Sciatic nerve (tissue), 2 donors: ENCODE data around the gene XDH. TPM values are rescaled to one million over a fixed set of nuclear protein-coding genes. Genes with fewer than 3 reads are reported as not detected.

Source experiments
- ATAC-seq: fragments of 200-7000 bp; cut with Tn5 transposase; one replicate; pipeline ENCODE4 v1.9.1; 2020; ENCODE audit warnings: mild to moderate bottlenecking, moderate library complexity
- DNase-seq: peaks from one replicate; pipeline ENCODE4 v3.0.0-alpha.2; 2020; ENCODE audit warnings: low spot score
- intact Hi-C: fragments of 100-400 bp; cut with DNase I; formaldehyde crosslinking; loops from one replicate; pipeline ENCODE4 v1.14.2; 2022
- total RNA-seq: library from RNA; stranded (reverse); fragmentation: NEBNext Ultra II Directional; extraction: Animal tissue kit (Norgen Biotek cat#: 25700); gene quantifications from one replicate; pipeline ENCODE4 v1.2.1, GENCODE V29; 2021
- donor health status: DM: no; HTN: no; CAD: no.
- donor health status: DM: no; HTN: no; CAD: no.

The XDH gene
- total RNA-seq, 1 donor from 2014 or later, result 0.22 TPM

GRCh38 chr2:31302940-31303563, 111.5 kb downstream of the XDH start:
- peak; percentile 26 for ATAC-seq
- DNase-seq, result no peak
- intact Hi-C loops, result no loop called here

GRCh38 chr2:31300309-31300708, 114.2 kb downstream of the XDH start:
- ATAC-seq, result no peak
- DNase-seq, result no peak
- intact Hi-C loops, result no loop called here

GRCh38 chr2:31299547-31299946, 115.0 kb downstream of the XDH start:
- ATAC-seq (no peak), DNase-seq (no peak)
- intact Hi-C loops, result no loop called here

- no peak for ATAC-seq
- no peak for DNase-seq
- intact Hi-C loops, result no loop called here
Observed at GRCh38 chr2:31297751-31298150, 116.8 kb downstream of the XDH start.

DNA sequence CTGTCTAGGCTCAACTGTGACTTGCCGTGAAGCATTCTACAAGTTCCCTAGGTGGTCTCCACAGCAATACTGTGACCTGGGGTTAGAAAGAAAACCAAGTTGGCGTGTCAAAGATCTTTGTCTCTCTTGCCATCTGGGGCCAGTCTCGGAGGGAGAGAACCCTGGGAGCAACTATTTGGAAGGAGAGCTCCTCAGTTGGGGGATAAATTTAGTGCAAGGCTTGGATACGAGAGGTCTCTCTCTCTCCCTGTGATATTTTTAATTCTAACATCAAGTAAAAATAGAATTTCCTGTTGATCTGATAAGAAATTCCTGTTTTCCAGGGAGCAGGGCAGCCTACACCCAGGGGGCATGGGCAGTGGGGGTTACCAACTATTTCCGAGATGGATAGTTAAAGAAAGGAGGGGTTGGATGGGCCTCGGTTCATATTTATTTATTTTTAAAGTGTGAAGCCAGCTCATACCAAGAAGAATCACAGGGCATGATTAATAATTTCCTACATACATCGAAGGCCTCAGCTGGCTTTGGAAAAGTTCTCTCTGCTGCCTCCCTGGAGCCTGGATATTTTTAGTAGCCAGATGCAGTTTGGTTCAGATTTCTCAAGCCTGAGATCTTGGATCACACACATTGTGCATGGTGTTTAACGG, 117.8 kb downstream of the XDH start:
- intact Hi-C loops, result no loop called here

GRCh38 chr2:31294196-31294595, 120.3 kb downstream of the XDH start:
- ATAC-seq (no peak), DNase-seq (no peak)
- intact Hi-C loops, result no loop called here

More for the DNA sequence above, 117.8 kb downstream of the XDH start:
- DNase-seq (no peak), ATAC-seq (no peak)

- ATAC-seq, result no peak
- no peak for DNase-seq
- intact Hi-C loops, result no loop called here
Observed at GRCh38 chr2:31287654-31288053, 126.9 kb downstream of the XDH start.

DNA sequence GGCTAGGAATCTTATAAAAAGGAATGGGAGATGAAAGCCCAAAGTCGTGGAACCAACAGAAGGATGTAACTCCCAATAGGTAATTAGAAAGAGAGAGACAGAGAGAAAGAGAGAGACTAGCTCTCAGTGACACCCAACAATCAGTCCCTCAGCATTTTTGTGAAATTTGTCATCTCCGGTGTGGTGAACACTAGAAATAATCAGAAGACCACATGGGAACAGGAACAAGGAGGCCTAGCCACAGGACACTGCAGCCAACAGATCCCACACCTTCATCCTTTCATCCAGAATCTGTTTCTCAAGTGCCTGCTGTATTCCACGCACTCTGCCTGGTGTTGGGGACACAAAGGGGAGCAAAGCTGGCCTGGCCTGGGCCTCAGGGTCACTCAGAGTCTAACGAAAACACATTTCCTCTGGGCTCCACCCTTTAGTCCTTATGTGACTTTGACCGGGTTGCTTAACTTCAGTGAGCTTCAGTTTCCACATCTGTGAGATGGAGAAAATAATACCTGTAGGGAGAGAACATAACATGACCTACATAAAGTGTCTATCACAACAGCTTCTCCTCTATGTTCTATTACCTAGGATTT, 127.5 kb downstream of the XDH start:
- ATAC-seq (no peak), DNase-seq (no peak)
- intact Hi-C loops, result no loop called here

DNA sequence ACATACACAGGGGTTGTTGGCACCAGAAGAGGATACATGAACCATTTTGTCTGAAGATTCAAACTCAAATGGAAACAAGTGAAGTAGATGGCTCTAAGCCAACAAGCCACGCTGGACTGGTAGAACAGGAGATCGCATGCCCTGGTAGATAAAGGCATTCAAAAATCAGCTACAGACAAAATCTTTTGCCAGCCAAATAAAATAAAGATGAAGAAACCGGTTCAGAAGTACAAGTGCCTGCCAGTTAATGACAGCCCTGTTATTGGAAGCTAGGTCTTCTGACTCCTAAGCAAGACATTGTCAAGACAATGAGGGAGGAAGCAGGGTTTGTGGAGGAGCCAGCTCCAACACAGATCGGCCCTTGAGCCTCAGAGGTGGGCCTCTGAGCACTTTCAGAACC, 128.3 kb downstream of the XDH start:
- ATAC-seq (no peak), DNase-seq (no peak)
- intact Hi-C loops, result no loop called here

Other genes starting within 250 kb of the XDH start
- 0.36 TPM for gene CAPN14, start 197.2 kb downstream of the XDH start, total RNA-seq
- 7.0 TPM for gene EHD3, start 180.6 kb downstream of the XDH start, total RNA-seq
- gene SRD5A2, start 166.2 kb upstream of the XDH start, total RNA-seq, result not detected